ENCODE data around the gene MTAP.

The MTAP gene

DNA sequence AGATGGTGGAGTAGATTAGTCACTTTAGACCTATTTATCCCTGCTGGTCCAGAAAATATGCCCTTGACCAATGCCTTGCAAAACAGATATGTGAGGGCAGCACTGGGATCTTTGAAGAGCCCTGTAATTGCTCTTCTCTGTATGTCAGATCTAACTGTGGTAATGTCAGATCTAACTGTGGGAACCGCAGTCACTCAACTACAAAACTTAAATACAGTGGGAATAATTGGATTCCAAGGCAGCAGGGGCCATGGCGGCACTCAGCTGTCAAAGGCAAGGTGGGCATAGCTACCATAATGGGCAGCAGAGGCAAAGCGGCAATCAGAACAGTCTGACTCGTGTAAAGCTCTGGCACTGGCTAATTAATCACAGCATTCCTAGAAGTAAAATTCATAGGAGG lies 46.2 kb downstream of the MTAP start:
- no peak for FAIRE-seq
- DNase-seq (ENCODE audit: low spot score), result no peak

DNA sequence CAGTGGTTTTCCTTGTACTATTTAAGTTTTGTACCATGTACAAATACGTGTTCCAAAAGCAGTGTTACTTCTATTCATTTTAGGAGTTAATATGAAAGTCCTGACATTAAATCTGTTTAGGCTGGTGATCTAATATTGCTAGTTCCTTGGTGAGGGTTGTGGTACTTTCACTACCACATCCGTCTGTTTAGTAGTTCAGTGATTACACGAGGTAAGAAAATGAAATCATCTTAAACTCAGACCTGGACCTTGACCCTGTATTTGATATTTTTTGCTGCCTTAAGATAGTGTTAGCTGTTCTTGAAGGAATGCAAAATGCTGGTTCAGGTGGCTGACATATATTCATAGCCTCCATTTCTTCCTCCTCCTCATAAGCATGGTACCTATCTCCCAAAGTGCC lies 50.3 kb downstream of the MTAP start:
- FAIRE-seq, result no peak
- DNase-seq (ENCODE audit: low spot score), result no peak

DNA sequence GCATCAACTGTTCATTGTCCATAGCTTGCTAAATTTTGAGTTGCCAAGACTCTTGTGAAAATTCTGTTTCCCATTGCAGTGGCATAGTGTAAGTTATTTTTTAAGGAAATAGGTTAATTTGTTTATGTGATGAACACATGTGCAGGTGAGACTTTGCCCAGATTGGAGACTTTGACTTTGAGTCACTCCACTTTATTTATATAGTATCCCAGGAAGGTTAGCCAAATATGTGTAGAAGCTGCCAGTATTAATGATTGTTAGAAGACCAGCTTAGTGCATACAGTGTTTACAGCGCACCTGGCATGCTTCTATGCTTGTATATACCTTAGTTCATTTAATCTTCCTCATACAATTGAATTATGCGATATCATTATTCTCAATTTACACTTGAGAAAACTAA lies 51.0 kb downstream of the MTAP start:
- DNase-seq (ENCODE audit: low spot score) (no peak), FAIRE-seq (no peak)

DNA sequence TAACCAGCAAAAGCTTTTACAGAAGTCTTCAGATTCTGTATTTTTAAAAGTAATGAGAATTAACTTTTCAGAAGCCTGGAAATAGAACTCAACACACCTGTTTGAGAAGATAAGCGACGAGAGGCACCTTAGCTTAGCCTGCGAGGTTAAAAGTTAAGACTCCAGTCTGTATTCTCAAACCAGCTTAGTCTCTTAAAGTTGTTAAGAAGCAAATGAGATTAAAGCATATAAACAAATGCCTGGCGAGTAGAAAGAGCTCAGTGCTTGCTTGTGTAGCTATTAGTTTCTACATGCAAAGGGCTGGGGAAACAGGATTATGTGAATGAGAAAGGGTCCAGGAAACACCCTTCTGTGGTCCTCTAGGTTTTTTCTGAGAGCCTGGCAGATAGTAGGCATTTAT lies 51.7 kb downstream of the MTAP start:
- DNase-seq (ENCODE audit: low spot score) (no peak), FAIRE-seq (no peak)

DNA sequence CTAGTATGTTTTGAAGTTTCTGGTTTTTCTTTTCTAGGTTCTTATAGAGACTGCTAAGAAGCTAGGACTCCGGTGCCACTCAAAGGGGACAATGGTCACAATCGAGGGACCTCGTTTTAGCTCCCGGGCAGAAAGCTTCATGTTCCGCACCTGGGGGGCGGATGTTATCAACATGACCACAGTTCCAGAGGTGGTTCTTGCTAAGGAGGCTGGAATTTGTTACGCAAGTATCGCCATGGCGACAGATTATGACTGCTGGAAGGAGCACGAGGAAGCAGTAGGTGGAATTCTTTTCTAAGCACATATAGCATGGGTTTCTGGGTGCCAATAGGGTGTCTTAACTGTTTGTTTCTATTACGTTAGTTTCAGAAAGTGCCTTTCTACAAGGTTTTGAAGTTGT lies 52.2 kb downstream of the MTAP start:
- DNase-seq (ENCODE audit: low spot score), result peak; percentile 37
- no peak for FAIRE-seq

DNA sequence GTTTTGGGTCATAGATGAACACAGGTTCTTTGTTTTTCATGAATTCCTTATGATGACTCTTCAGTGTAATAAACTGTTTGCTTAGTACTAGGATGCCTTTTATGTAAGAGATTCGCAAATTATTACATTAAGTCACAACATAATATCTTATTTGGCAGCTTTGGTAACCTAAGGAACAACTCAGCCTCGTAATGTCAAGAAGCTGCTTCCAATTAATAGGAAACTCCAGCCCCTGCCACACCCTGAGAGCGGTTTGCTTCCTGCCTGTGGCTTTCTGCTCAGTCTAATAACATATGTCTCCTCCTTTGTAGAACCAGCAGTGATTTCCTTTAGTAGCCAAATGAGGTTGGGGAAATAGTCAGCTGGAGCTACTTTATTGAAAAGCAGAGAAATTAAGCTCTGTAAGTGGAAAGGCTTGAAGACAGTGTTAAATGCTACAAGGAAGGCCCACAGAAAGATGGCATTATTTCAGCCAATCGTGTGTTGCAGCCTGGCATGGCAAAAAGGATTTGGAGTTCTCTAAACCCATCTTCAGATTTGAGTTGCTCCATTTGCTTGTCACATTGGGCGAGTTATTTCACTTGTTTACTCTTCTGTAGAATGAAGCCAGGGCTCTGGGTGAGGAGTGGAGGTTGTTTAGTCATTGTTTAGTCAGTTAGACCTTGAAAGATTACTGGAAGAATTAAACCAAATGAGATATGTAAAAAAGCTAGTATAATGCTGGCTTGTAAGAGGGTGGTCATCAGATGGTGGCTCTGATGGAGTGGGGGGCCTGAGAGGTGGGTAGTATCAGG lies 54.1 kb downstream of the MTAP start:
- DNase-seq (ENCODE audit: low spot score) (no peak), FAIRE-seq (no peak)

GRCh38 chr9:21862871-21863270 lies 60.4 kb downstream of the MTAP start:
- FAIRE-seq (no peak), DNase-seq (ENCODE audit: low spot score) (no peak)

GRCh38 chr9:21864505-21864904 lies 62.1 kb downstream of the MTAP start:
- DNase-seq (ENCODE audit: low spot score), result no peak
- no peak for FAIRE-seq

DNA sequence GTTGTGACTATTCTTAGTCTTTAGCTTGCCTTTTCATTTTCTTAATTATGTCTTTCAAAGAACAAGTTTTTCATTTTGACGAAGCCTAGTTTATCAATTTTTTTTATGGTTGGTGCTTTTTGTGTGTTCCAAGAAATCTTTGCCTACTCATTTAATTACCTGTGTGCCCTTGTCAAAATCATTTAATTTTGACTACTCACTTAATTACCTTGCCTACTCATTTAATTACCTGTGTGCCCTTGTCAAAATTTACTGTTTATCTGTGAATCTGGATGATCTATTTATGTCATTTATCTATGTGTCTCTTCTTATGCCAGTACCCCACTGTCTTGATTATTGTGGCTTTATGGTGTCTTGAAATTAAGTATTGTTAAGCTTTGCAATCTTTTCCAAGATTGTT lies 63.9 kb downstream of the MTAP start:
- no peak for FAIRE-seq

GRCh38 chr9:21871256-21871975 lies 69.0 kb downstream of the MTAP start:
- FAIRE-seq, result no peak
- DNase-seq (ENCODE audit: low spot score), result peak; percentile 5

More for the DNA sequence above, 63.9 kb downstream of the MTAP start:
- no peak for DNase-seq (ENCODE audit: low spot score)

GRCh38 chr9:21872696-21873095 lies 70.3 kb downstream of the MTAP start:
- DNase-seq (ENCODE audit: low spot score) (no peak), FAIRE-seq (no peak)

- DNase-seq (ENCODE audit: low spot score), result peak; percentile 71
- FAIRE-seq, result peak; percentile 91
Measured at GRCh38 chr9:21873540-21874221, 71.2 kb downstream of the MTAP start.

DNA sequence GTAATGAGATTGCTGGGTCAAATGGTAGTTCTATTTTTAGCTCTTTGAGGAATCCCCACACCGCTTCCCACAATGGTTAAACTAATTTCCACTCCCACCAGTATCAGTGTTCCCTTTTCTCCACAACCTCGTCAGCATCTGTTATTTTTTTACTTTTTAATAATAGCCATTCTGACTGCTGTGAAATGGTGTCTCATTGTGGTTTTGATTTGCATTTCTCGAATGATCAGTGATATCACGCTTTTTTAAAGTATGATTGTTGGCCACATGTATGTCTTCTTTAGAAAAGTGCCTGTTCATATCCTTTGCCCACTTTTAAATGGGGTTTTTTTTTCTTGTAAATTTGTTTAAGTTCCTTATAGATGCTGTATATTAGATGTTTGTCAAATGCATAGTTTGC lies 73.5 kb downstream of the MTAP start:
- FAIRE-seq (no peak), DNase-seq (ENCODE audit: low spot score) (no peak)

DNA sequence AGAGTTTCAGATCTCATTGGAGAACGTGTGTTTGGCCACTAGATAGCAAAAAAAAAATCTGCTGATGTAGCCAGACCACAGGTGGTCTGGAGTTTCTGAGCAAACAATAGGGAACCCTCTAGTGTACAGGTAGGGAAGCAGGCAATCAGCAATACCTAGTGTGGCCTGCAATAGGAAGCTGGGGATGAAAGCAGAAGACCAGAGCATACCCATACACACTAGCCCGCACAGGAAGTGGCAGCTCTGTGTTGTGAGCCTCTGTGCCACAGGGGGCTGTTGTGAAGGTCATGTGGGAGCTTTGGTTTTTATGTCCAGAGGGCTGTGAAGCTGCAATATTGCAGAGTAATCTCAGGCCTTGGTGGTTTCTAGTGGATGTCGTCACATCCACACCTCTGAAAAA lies 81.2 kb downstream of the MTAP start:
- FAIRE-seq, result no peak
- DNase-seq (ENCODE audit: low spot score), result no peak

- no peak for FAIRE-seq
- no peak for DNase-seq (ENCODE audit: low spot score)
Measured at GRCh38 chr9:21889673-21890072, 87.2 kb downstream of the MTAP start.

GRCh38 chr9:21890696-21891095 lies 88.3 kb downstream of the MTAP start:
- DNase-seq (ENCODE audit: low spot score), result no peak
- FAIRE-seq, result no peak

DNA sequence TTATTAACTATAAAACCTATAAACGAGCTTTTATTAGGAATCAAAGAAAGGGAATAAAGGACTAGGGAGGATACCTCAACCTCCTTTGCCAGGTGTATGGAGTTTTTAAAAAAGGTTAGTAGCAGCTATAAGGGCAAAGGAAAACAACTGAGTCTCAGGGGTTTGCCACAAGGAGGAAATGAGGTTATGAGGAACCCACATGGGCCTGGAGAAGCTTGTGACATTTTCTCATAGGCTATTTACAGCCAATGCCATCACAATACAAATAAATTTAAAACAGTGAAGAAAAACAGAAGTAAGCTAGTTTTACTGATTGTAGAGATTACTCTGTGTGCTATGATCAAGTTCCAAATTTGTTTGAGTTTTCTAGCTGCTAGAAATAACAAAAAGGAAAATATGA lies 99.1 kb downstream of the MTAP start:
- DNase-seq (ENCODE audit: low spot score) (no peak), FAIRE-seq (no peak)

DNA sequence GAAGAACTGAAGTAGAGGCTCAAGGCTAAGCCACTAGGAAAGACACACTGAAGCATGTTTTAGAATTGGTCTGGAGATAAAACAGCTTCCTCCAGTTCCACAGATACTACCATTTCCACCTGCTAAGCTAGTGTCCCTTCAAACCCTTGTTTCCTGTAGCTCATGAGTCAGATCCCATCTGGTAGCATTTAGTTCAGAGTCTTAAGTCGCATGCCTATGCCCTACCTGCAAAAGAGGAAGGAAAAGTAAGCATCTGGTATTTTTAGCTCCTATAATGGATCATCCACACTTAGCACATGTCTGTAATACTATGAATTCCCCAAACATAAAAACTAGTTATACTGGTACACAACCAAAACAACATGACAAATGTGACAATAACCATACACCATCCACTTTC lies 99.7 kb downstream of the MTAP start:
- no peak for FAIRE-seq
- DNase-seq (ENCODE audit: low spot score), result no peak

GRCh38 chr9:21903380-21903965 lies 101.0 kb downstream of the MTAP start:
- FAIRE-seq, result no peak
- DNase-seq (ENCODE audit: low spot score), result no peak

- FAIRE-seq (peak; percentile 31), DNase-seq (ENCODE audit: low spot score) (peak; percentile 42)
Measured at GRCh38 chr9:21904371-21904770, 101.9 kb downstream of the MTAP start.

DNA sequence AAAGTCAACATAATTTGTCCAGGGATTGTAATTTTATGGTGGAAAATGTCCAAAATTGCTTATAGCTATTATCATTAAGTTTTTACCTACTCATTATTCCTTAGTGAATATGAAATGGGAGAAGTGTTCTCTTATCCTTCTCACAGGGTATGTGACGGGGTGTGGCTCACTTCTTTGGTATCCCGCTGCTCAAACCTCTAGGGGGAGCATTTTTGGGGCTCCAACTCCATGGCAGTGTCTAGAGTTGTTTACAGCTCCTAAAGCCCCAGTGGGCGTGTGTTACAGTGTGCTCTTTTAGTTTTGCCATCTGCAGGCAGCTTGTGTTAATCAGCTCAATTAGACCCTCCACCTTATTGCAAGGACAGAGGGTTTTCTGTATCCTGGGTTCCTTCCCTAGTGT lies 102.3 kb downstream of the MTAP start:
- DNase-seq (ENCODE audit: low spot score) (no peak), FAIRE-seq (no peak)

DNA sequence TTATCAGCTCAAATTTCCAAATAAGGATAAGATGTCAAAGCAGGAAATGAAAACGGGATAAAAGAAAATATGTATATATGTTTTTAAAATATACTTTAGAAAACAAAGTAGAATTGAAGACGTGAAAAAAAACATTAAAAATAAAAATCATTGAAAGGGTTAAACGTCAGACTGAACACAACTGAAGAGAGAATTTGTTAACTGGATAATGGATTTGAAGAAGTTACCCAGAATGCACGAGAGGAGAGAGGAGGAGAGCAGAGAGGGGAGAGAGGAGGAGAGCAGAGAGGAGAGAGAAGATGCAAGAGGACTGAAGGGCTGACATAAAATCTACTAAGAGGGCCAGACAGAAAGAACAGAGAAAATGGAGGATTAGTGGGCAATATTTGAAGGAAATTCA lies 103.8 kb downstream of the MTAP start:
- FAIRE-seq (no peak), DNase-seq (ENCODE audit: low spot score) (no peak)

All from RCC 7860 (cell line).